PFSK-1 (cell line): ENCODE data around the gene PIANP.

Source experiments
- POLR2AphosphoS5 ChIP-seq: IDR thresholded peaks from 2 replicates; pipeline ENCODE4 v1.6.1; 2012; ENCODE audit warnings: low read depth, mild to moderate bottlenecking, control low read depth, low read length, moderate library complexity
- SIN3A ChIP-seq: IDR thresholded peaks from 2 replicates; pipeline ENCODE4 v1.6.1; 2012; ENCODE audit warnings: mild to moderate bottlenecking, low read length, moderate library complexity, borderline replicate concordance; ENCODE audit not compliant: insufficient read depth
- TAF1 ChIP-seq: IDR thresholded peaks from 2 replicates; pipeline ENCODE4 v1.6.1; 2012; ENCODE audit warnings: low read length, control low read depth, borderline replicate concordance; ENCODE audit not compliant: insufficient read depth
- TF ChIP-seq, protein P1 (sequence below), 2 experiments: IDR thresholded peaks; 2 replicates each; pipeline versions ENCODE4 v1.6.1 to v1.8.0; 2011 to 2012; ENCODE audit warnings: low read depth in 2 of 2, low read length in 2 of 2, control low read depth in 1 of 2, inconsistent platforms in 1 of 2, mild to moderate bottlenecking in 1 of 2, moderate library complexity in 1 of 2; ENCODE audit not compliant: insufficient read depth in 1 of 2

DNA sequence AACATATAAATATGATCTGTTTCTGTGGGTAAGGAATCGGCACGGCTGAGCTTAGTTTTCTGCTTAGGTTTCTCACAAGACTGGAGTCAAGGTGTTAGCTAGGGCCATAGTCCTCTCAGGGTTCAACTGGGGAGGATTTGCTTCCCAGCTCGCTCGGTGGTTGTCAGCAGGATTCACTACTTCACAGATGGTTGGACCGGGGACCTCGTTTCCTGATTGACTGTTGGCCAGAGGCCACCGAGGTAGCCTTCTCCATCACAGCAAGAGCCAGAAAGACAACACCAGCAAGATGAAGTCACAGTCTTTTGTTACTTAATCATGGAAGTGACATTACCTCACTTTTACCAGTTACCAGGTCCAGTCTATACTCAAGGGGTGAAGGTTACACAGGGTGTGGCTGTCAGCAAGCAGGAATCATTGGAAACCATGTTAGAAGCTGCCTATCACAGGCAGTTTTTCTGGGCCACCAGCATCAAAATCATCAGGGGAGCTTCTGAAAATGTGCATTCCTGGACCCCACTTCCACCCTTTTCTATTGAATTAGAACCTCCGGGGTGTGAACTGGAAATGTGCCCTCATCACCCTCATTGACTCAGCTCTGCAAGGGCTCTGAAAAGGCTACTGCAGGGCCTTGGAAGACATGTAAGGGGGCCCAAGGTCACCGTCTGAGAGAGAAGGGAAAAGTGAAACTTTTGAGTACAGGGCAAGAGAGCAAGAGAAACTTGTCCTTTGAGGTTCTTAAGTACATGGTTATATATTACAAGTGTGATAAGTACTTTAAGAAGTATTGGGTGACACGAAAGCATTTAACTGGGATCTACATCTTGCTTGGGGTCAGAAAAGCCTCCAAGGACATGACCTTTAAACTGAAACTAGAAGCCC, 34.1 kb upstream of the PIANP start:
- no peak for TF ChIP-seq SIN3A
- no peak for TF ChIP-seq POLR2AphosphoS5
- no peak for TF ChIP-seq TAF1
- TF ChIP-seq, protein P1, sequence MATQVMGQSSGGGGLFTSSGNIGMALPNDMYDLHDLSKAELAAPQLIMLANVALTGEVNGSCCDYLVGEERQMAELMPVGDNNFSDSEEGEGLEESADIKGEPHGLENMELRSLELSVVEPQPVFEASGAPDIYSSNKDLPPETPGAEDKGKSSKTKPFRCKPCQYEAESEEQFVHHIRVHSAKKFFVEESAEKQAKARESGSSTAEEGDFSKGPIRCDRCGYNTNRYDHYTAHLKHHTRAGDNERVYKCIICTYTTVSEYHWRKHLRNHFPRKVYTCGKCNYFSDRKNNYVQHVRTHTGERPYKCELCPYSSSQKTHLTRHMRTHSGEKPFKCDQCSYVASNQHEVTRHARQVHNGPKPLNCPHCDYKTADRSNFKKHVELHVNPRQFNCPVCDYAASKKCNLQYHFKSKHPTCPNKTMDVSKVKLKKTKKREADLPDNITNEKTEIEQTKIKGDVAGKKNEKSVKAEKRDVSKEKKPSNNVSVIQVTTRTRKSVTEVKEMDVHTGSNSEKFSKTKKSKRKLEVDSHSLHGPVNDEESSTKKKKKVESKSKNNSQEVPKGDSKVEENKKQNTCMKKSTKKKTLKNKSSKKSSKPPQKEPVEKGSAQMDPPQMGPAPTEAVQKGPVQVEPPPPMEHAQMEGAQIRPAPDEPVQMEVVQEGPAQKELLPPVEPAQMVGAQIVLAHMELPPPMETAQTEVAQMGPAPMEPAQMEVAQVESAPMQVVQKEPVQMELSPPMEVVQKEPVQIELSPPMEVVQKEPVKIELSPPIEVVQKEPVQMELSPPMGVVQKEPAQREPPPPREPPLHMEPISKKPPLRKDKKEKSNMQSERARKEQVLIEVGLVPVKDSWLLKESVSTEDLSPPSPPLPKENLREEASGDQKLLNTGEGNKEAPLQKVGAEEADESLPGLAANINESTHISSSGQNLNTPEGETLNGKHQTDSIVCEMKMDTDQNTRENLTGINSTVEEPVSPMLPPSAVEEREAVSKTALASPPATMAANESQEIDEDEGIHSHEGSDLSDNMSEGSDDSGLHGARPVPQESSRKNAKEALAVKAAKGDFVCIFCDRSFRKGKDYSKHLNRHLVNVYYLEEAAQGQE (IDR thresholded peaks at IDR 0.05; ENCODE audit: insufficient read depth in 1 of 2, low read depth in 2 of 2, low read length in 2 of 2) = no peak
